IMR-90 (cell line): ENCODE data around the gene RYK. TPM values are rescaled to one million over a fixed set of nuclear protein-coding genes. Genes with fewer than 3 reads are reported as not detected.

Experiments used
- ATAC-seq: fragments of 200-7000 bp; cut with Tn5 transposase; 2 replicates; pipeline ENCODE4 v1.9.1; 2020; ENCODE audit warnings: low read depth, mild to moderate bottlenecking, moderate library complexity
- BruUV-seq: library from RNA; stranded (reverse); fragments of 400-500 nt; replicated peaks from 2 replicates; lab custom pipeline; 2021; lab: Mats Ljungman, UMichigan
- CTCF ChIA-PET: fragments of 300-600 bp; formaldehyde crosslinking; extraction: SDS; loops from one replicate; lab custom pipeline; 2021; ENCODE audit warnings: antibody characterized with exemption; lab: Yijun Ruan, JAX
- POLR2A ChIA-PET: fragments of 300-600 bp; sonication (Branson Sonifier 250); formaldehyde crosslinking; loops from one replicate; lab custom pipeline; 2022; ENCODE audit warnings: antibody characterized with exemption; ENCODE audit not compliant: unreplicated experiment; lab: Charles Lee
- DNase-seq: peaks from one replicate; pipeline ENCODE4 v3.0.0; 2013
- H2AFZ ChIP-seq: replicated peaks from 2 replicates; pipeline ENCODE3; 2013; ENCODE audit warnings: low read length, mild to moderate bottlenecking; ENCODE audit not compliant: poor library complexity
- H2AK5ac ChIP-seq: 2 replicates; pipeline ENCODE4 v1.6.1; 2013; ENCODE audit warnings: low read depth, low read length, inconsistent platforms
- H2AK9ac ChIP-seq: replicated peaks from 2 replicates; pipeline ENCODE3; 2013; ENCODE audit warnings: mild to moderate bottlenecking, low read depth, low read length, moderate library complexity; ENCODE audit not compliant: poor library complexity
- H2BK120ac ChIP-seq: 2 replicates; pipeline ENCODE4 v1.6.1; 2013; ENCODE audit warnings: low read depth, low read length, inconsistent platforms
- H2BK15ac ChIP-seq: 3 replicates; pipeline ENCODE4 v1.6.1; 2013; ENCODE audit warnings: low read depth, low read length, inconsistent platforms
- H2BK20ac ChIP-seq: 2 replicates; pipeline ENCODE4 v1.6.1; 2013; ENCODE audit warnings: low read depth, mild to moderate bottlenecking, inconsistent platforms, low read length, moderate library complexity
- H2BK5ac ChIP-seq: 2 replicates; pipeline ENCODE4 v1.6.1; 2013; ENCODE audit warnings: mild to moderate bottlenecking, low read depth, low read length, inconsistent platforms; ENCODE audit not compliant: poor library complexity, severe bottlenecking
- H3K14ac ChIP-seq: replicated peaks from 2 replicates; pipeline ENCODE4 v1.6.1; 2013; ENCODE audit warnings: low read depth, low read length, inconsistent platforms
- H3K18ac ChIP-seq: 2 replicates; pipeline ENCODE4 v1.6.1; 2013; ENCODE audit warnings: low read depth, low read length, control low read depth
- H3K23ac ChIP-seq: 2 replicates; pipeline ENCODE4 v1.6.1; 2013; ENCODE audit warnings: low read depth, low read length, inconsistent platforms
- H3K27ac ChIP-seq: 2 replicates; pipeline ENCODE4 v1.5.1; 2013; ENCODE audit warnings: mild to moderate bottlenecking, control low read depth, low read length; ENCODE audit not compliant: insufficient read depth
- H3K27me3 ChIP-seq: 2 replicates; pipeline ENCODE4 v1.6.1; 2013; ENCODE audit warnings: low read length; ENCODE audit not compliant: control insufficient read depth, insufficient read depth
- H3K36me3 ChIP-seq: 2 replicates; pipeline ENCODE4 v1.6.1; 2013; ENCODE audit warnings: low read length, mixed read lengths; ENCODE audit not compliant: control insufficient read depth, insufficient read depth
- H3K4ac ChIP-seq: 2 replicates; pipeline ENCODE4 v1.6.1; 2013; ENCODE audit warnings: low read depth, low read length, inconsistent platforms
- H3K4me1 ChIP-seq: 2 replicates; pipeline ENCODE4 v1.6.1; 2013; ENCODE audit warnings: low read length, mixed read lengths; ENCODE audit not compliant: control insufficient read depth, insufficient read depth
- H3K4me2 ChIP-seq: 2 replicates; pipeline ENCODE4 v1.6.1; 2013; ENCODE audit warnings: low read depth, mild to moderate bottlenecking, control low read depth, low read length, moderate library complexity
- H3K4me3 ChIP-seq: 2 replicates; pipeline ENCODE4 v1.5.1; 2013; ENCODE audit warnings: low read depth, mild to moderate bottlenecking, control low read depth, low read length, moderate library complexity; ENCODE audit not compliant: insufficient read depth
- H3K56ac ChIP-seq: 2 replicates; pipeline ENCODE4 v1.6.1; 2013; ENCODE audit warnings: low read length, inconsistent platforms; ENCODE audit not compliant: insufficient read depth; ENCODE audit errors: extremely low read depth
- H3K79me1 ChIP-seq, 2 experiments: 2 replicates each; pipeline ENCODE4 v1.6.1; 2013; ENCODE audit warnings: low read length in 2 of 2, inconsistent platforms in 1 of 2, low read depth in 1 of 2
- H3K9ac ChIP-seq: 2 replicates; pipeline ENCODE4 v1.6.1; 2013; ENCODE audit warnings: low read depth, low read length, control low read depth
- H3K9me1 ChIP-seq: 2 replicates; pipeline ENCODE4 v1.6.1; 2013; ENCODE audit warnings: low read length, inconsistent platforms; ENCODE audit not compliant: insufficient read depth
- H3K9me3 ChIP-seq: 2 replicates; pipeline ENCODE4 v1.6.1; 2013; ENCODE audit warnings: low read length; ENCODE audit not compliant: control insufficient read depth, insufficient read depth
- H4K20me1 ChIP-seq: 2 replicates; pipeline ENCODE4 v1.6.1; 2013; ENCODE audit warnings: low read length, inconsistent platforms; ENCODE audit not compliant: insufficient read depth
- H4K5ac ChIP-seq: 2 replicates; pipeline ENCODE4 v1.6.1; 2013; ENCODE audit warnings: mild to moderate bottlenecking, low read depth, low read length, control low read depth
- H4K8ac ChIP-seq, 2 experiments: 2 replicates each; pipeline ENCODE4 v1.6.1; 2013; ENCODE audit warnings: low read depth in 2 of 2, low read length in 2 of 2, control low read depth in 1 of 2, inconsistent platforms in 1 of 2
- H4K91ac ChIP-seq: 2 replicates; pipeline ENCODE4 v1.6.1; 2013; ENCODE audit warnings: low read depth, low read length, inconsistent platforms; ENCODE audit not compliant: insufficient read depth
- BHLHE40 ChIP-seq: fragments of 150-350 bp; IDR thresholded peaks from 2 replicates; pipeline ENCODE4 v1.6.1; 2016; ENCODE audit warnings: mild to moderate bottlenecking, low read depth, low read length
- ELK1 ChIP-seq: fragments of 150-350 bp; IDR thresholded peaks from 2 replicates; pipeline ENCODE4 v1.6.1; 2016; ENCODE audit warnings: low read depth, mild to moderate bottlenecking, low read length, moderate library complexity, borderline replicate concordance
- MXI1 ChIP-seq: IDR thresholded peaks from 2 replicates; pipeline ENCODE4 v1.6.1; 2012; ENCODE audit warnings: low read depth, mild to moderate bottlenecking, low read length, moderate library complexity, borderline replicate concordance
- NFE2L2 ChIP-seq: fragments of 150-350 bp; IDR thresholded peaks from 2 replicates; pipeline ENCODE4 v1.6.1; 2016; ENCODE audit warnings: low read depth, mild to moderate bottlenecking, low read length
- RAD21 ChIP-seq: IDR thresholded peaks from 2 replicates; pipeline ENCODE4 v1.6.1; 2012; ENCODE audit warnings: low read length, improper control_type of control experiment
- RCOR1 ChIP-seq: IDR thresholded peaks from 2 replicates; pipeline ENCODE4 v1.6.1; 2012; ENCODE audit warnings: mild to moderate bottlenecking, low read length, improper control_type of control experiment; ENCODE audit not compliant: insufficient replicate concordance
- RFX5 ChIP-seq: IDR thresholded peaks from 2 replicates; pipeline ENCODE4 v1.8.0; 2012; ENCODE audit warnings: low read depth, mild to moderate bottlenecking, low read length, moderate library complexity
- USF2 ChIP-seq: fragments of 150-350 bp; IDR thresholded peaks from 2 replicates; pipeline ENCODE4 v1.6.1; 2017; ENCODE audit warnings: mild to moderate bottlenecking, antibody characterized with exemption, low read length, low read depth
- WGBS, 2 experiments: methylation state at CpG; one replicate each; pipeline versions ENCODE4 v1.1.5 to v1.1.7; 2013; ENCODE audit warnings: missing lambda C conversion rate in 2 of 2; ENCODE audit not compliant: insufficient read length in 1 of 2; ENCODE audit errors: extremely low coverage in 2 of 2; 5-methylcytosine and 5-hydroxymethylcytosine counted together
- dilution Hi-C: fragments of 300-500 bp; cut with HindIII; formaldehyde crosslinking; loops from one replicate; pipeline ENCODE4 v1.14.3; 2018; ENCODE audit warnings: low sequenced_read_pairs; ENCODE audit not compliant: unreplicated experiment
- in situ Hi-C: fragments of 300-500 bp; cut with MboI; formaldehyde crosslinking; loops from 3 replicates; pipeline ENCODE4 v1.14.3; 2019; ENCODE audit warnings: low sequenced_read_pairs, inconsistent platforms, mixed read lengths
- intact Hi-C: fragments of 100-400 bp; cut with micrococcal nuclease; formaldehyde crosslinking; loops from 2 replicates; pipeline ENCODE4 v1.10.0; 2022
- polyA plus RNA-seq, 3 experiments: library from polyadenylated mRNA; depleted of rRNA; stranded (reverse); fragments of >200 nt; gene quantifications; 2 replicates each; pipeline ENCODE4 v1.2.3, GENCODE V29; 2012; ENCODE audit warnings: low replicate concordance in 1 of 3
- total RNA-seq: library from RNA; depleted of rRNA; stranded (reverse); fragments of >200 nt; gene quantifications from 2 replicates; pipeline ENCODE4 v1.2.3, GENCODE V29; 2012

Gene RYK
- total and polyA plus RNA-seq, 2 of the 4 experiments (the other 2 are of a cell fraction), result 42.4 to 106 TPM

GRCh38 chr3:134236505-134237170 lies 14.0 kb downstream of the RYK start:
- no CpG with 5 or more reads among the region's 3 CpGs for WGBS, 2 experiments
- H2BK5ac ChIP-seq, result no peak overlapping the region
- no peaks in the 10 kb centered on the region for H3K27me3 ChIP-seq
- H3K18ac ChIP-seq, result no peak overlapping the region
- BruUV-seq, result no TSS peak
- no peaks in the 10 kb centered on the region for H3K9me3 ChIP-seq
- no peak overlapping the region for H4K8ac ChIP-seq
- H2AFZ ChIP-seq, result no peak overlapping the region
- peaks cover 14% of the 10 kb centered on the region for H3K4me1 ChIP-seq
- TF ChIP-seq NFE2L2, result no peak
- no peak for TF ChIP-seq ELK1
- no peak for TF ChIP-seq USF2
- TF ChIP-seq RFX5, result no peak
- TF ChIP-seq RAD21, result no peak
- no peak for TF ChIP-seq RCOR1
- no peak for TF ChIP-seq BHLHE40
- TF ChIP-seq MXI1, result no peak
- no peak overlapping the region for H3K23ac ChIP-seq
- ChIA-PET CTCF (no interaction called here), POLR2A (no interaction called here)
- H3K14ac ChIP-seq, result no peak overlapping the region
- H3K4me3 ChIP-seq, result no peak overlapping the region
- H3K4me2 ChIP-seq, result peak overlapping the region; percentile 62; the same call in 1 of the 2 replicates
- H4K91ac ChIP-seq, result no peak overlapping the region
- H4K20me1 ChIP-seq, result peaks cover 68% of the 10 kb centered on the region
- H3K9ac ChIP-seq, result no peak overlapping the region
- no peaks in the 10 kb centered on the region for H3K36me3 ChIP-seq
- peak; percentile 48; the same call in 1 of the 2 replicates for ATAC-seq
- H2BK120ac ChIP-seq, result no peak overlapping the region
- DNase-seq, result no peak
- H2BK15ac ChIP-seq, result no peak overlapping the region
- dilution Hi-C loops, result no loop called here
- H2AK9ac ChIP-seq, result no peak overlapping the region
- peaks cover 18% of the 10 kb centered on the region for H3K9me1 ChIP-seq
- H3K4ac ChIP-seq, result no peak overlapping the region
- peaks cover 21 to 62% of the 10 kb centered on the region in 2 experiments for H3K79me1 ChIP-seq
- in situ Hi-C loops, result no loop called here
- no peak overlapping the region for H2AK5ac ChIP-seq
- H3K27ac ChIP-seq, result no peak overlapping the region
- H4K5ac ChIP-seq, result no peak overlapping the region
- H2BK20ac ChIP-seq, result no peak overlapping the region
- intact Hi-C loops, result no loop called here
- H3K56ac ChIP-seq, result no peak overlapping the region
